GM19395 (cell line): Measurements from ENCODE around the gene CCDC183.
"Not testable (repeated sequence)": the region's sequence is repeated elsewhere in the genome, so short reads cannot be mapped to it uniquely, and the experiment has no call there.

ENCODE experiments used
- ATAC-seq: cut with Tn5 transposase; IDR thresholded peaks from one replicate; pipeline ENCODE4 v1.9.1; 2021; ENCODE audit warnings: mild to moderate bottlenecking, moderate library complexity; ENCODE audit not compliant: unreplicated experiment

The CCDC183 gene

DNA sequence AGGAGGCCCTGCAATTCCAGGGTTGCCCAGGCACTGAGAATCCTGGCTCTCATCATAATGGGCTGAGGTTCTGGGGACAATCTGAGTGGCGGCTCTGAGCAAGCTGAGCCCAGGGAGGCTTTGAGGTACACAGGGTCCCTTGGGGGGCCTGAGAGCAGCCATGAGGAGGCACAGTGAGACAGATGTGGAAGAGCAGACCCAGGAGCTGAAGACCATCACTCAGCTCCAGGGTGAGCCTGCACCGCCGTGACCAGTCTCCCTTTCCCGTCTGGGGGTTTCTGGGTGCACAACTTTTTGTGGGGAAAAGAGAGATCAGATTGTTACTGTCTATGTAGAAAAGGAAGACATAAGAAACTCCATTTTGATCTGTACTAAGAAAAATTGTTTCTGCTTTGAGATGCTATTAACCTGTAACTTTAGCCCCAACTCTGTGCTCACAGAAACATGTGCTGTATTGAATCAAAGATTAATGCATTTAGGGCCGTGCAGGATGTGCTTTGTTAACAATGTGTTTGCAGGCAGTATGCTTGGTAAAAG lies at the start of gene CCDC183:
TSS of gene CCDC183 (plus strand) at position 101 of the 537 bp plus-strand sequence. CDS start at position 161, 60 bp downstream.
- ATAC-seq, result no peak

DNA sequence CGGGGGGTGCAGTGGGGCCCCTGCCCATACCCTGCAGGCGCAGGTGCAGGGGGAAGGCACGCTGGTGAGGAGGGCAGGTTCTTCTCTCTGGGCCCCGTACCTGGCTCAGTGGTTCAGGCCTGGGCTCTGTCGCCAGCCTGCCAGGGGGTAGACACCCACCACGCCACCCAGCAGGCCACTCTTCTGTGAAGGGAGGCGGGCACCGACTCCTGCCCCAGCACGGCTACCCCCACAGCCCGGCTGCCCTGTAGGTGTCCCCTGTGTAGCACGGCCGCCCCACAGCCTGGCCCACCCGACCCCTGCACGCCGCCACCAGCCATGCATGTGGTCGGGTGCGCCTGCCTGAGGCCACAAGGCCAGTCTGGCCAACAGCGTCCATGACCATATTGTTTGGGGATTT lies 49.5 kb upstream of the CCDC183 start:
- no peak for ATAC-seq

DNA sequence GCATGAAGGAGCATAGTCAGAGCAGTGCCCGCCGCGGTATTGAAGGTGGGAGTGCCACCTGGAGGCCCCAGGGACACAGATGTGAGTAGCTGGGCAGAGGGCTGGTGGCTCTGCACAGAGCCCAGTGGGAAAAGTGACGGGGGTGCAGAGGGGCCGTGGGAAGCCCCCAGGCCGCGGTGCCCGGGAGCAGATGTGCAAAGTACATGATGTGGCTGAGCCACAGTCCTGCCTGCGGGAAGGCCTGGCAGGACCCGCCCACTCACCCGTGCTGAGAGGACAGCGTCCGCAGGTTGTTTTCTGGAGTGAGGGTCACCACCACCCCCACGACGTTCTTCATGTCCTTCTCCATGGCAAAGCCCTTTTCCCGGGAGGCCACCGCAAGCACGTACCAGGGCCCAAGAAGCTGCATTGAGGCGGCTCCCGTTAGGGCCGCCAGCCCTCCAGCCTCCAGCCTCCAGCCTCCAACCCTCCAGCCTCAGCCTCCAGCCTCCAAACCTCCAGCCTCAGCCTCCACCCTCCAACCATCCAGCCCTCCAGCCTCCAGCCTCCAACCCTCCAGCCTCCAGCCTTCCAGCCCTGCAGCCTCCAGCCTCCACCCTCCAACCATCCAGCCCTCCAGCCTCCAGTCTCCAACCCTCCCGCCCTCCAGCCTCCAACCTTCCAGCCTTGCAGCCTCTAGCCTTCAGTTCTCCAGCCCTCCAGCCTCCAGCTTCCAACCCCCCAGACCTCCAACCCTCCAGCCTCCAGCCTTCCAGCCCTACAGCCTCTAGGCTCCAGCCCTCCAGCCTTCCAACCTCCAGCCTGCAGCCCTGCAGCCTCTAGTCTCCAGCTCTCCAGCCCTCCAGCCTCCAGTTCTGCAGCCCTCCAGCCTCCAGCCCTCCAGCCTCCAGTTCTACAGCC lies 48.7 kb upstream of the CCDC183 start:
- no peak for ATAC-seq

DNA sequence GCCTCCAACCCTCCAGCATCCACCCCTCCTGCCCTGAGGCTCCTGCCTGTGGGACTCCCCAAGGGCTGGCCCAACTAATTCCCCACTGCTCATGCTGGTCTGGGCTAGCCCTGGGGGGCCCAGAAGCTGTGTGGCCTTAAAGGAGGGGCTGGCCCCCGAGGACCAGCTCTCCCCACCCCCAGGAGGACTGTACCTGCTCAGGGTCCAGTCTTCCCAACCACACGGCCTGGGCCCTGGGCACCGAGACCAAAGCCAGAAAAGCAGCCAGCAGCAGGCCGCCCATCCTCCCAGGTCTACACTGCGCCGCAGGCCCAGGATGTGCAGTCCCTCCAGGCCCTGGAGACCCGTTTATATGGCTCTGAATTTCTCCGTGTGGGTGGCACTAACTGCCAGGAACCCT lies 47.9 kb upstream of the CCDC183 start, which contains the start of gene LCN6:
TSS of gene LCN6 (minus strand) at position 325 of the 400 bp plus-strand sequence. CDS start at position 283, 42 bp downstream.
- no peak for ATAC-seq

DNA sequence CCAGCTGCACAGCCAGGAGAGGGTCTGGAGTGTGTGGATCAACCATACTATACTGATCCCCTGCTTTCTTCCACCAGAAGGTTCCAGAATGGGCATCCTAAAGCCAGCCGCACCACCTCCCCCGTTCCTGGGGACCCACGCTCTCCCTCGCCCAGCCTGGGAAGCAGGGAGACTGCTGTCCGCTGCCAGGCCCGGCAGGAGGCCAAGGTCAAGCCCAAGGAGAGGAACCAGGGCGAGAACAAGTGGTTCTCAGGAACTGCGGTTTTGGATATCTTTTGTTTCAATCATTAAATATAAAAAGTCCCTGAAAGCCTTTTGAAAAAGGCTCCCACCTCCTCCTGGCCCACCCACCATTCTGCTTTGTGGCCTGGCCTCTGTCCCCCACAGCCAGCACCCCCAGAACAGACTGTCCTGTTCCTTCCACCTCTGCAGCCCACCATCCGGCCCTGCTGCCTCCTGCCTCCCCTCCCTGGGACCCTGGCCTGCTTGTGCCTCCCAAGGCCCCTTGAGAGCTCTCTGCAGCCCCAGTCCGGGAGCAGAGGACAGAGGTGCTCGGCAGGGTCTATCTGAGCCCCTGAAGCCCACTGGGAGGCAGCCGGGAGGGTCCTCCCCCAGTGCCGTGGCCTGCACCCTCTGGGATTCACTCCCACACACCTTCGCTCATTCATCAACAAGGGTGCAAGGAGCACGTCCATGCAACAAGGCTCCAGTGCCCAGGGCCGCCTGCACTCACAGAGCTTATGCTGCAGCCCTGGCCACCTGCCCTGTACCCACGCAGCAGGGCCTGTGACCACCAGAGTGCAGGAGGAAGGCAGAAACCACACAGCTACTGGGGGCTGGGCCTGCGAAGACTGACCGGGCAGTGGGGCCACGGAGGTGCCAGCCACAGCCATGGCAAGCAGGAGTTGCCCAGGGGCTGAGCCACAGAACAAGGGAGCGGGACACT lies 47.2 kb upstream of the CCDC183 start:
- no peak for ATAC-seq

DNA sequence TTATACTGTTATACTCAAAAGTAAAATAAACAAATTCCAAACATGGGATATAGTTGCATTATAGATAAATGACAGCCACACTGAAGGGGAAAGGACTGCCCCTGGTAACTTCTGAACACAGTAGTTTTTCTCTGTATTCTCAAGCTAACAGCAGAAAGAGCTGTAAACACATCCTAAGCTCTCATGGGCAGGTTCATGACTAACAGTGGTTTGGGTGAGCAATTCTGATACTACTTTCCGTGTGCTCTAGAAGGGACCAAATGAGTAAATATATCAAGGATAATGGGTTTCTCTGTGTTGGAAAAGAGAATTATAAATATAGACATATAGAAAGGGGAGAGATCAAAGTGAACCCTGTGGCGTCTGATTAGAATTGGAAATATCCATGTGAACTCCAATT lies 45.6 kb upstream of the CCDC183 start:
- no peak for ATAC-seq

DNA sequence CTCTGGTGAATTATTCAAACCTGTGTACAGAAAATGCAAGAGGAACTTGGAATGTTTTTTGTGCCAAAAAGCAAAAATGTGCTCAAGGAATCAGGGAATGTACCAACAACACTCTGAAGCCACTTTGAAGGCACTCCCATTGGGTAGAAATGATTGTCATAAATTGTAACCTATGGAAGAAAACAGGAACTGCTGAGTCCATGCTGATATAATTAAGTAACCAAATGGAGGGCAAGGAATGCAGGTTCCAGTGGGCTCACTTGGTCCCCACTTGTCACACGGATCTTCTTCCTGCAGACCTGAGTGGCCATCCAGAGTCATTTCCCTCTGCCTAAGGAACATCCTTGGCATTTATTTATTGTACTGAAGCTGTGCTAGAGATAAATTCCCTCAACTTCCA lies 44.9 kb upstream of the CCDC183 start:
- no peak for ATAC-seq

DNA sequence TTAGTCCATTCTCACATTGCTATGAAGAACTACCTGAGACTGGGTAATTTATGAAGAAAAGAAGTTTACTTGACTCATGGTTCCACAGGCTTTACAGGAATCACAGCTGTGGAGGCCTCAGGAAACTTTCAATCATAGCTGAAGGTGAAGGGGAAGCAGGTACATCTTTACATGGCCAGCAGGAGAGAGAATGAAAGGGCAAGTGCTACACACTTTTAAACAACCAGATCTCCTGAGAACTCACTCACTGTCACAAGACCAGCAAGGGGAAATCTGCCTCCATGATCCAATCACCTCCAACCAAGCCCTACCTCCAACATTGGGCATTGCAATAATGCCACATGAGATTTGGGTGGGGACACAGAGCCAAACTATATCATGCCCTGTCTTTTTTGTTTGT lies 44.3 kb upstream of the CCDC183 start:
- no peak for ATAC-seq

DNA sequence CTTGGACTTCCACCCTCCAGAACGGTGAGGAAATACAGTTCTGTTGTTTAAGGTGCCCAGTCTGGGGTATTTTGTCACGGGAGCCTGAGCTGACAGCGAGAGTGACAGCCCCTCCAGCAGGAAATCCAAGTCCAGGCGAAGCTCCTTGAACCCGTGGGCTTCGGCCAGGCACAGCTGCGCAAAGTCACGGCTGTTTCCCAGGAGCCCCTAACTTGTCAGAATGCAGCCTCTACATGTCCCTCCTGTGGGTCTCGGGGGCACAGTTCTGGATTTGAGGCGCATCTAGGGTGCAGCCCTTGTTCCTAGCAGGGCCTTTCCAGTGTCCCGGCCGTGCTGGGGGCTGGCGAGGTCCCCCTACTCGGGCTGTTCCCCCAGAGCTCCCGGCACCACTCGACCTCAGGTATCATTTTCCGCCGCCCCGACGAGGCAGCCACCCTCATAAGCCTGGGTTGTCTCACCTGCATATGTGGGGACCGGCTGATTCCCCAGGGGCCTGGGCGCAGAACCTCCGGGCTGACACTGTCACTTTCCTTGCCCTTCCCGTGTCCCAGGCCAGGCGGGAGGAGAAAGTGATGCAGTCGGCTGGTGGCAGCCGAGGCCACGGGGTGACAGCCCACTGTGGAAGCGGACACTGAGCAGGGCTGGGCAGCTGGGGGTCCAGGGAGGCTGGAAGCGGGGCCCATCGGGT lies 42.6 kb upstream of the CCDC183 start:
- no peak for ATAC-seq

DNA sequence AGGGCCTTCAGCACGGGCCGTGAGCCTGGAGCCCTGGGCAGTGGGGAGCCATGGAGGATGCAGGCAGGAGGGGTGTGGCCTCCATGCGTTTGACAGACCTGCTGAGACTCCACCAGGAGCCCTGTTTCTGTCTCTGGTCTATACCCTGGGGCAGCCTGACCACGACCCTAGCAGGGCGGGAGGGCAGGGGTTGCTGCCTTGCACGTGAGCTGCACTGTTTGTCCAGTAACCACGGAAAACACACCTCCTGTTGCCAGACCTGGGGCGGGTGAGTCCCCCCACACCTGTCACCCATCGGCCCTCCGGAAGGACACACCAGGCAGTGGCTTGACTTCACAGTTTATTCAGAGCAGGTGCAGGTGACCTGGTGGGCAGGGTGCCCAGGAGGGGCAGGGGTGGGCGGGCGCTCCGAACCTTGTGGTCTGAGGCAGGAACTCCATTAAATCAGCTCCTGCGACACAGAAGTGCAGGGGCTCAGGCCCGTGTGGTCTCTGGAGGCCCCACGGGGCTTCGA lies 42.0 kb upstream of the CCDC183 start:
- no peak for ATAC-seq

DNA sequence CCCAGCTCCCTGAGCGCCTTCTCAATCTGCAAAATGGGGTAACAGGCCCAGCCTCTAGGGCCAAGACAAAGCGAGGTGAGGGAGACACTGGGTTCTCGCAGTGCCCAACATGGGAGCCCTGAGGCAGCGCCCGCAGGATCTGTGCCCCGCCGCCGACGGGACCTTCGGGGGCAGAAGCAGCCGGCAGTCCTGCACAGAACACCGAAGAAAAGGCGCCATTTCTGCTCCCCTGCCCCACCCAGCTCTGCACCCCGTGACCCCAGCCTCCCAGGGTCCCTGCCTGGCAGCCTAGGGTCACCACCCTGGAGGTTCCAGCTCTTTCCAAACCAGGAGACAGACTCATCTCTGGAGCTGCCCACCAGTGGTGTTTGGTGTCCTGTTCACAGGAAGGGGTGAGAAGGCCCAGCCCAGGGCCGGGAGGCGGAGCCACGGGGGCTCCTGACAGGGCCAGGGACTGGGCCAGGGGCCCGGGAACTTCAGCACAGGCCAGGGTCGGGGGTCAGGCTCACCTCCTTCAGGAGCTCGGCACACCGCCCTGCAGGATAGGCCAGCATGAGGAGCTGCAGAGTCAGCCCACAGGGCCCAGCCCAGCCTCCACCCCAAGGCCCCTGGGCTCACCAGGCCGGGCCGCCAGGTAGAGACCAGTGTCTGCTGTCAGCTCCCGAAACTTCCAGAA lies 41.4 kb upstream of the CCDC183 start:
- ATAC-seq, result no peak

DNA sequence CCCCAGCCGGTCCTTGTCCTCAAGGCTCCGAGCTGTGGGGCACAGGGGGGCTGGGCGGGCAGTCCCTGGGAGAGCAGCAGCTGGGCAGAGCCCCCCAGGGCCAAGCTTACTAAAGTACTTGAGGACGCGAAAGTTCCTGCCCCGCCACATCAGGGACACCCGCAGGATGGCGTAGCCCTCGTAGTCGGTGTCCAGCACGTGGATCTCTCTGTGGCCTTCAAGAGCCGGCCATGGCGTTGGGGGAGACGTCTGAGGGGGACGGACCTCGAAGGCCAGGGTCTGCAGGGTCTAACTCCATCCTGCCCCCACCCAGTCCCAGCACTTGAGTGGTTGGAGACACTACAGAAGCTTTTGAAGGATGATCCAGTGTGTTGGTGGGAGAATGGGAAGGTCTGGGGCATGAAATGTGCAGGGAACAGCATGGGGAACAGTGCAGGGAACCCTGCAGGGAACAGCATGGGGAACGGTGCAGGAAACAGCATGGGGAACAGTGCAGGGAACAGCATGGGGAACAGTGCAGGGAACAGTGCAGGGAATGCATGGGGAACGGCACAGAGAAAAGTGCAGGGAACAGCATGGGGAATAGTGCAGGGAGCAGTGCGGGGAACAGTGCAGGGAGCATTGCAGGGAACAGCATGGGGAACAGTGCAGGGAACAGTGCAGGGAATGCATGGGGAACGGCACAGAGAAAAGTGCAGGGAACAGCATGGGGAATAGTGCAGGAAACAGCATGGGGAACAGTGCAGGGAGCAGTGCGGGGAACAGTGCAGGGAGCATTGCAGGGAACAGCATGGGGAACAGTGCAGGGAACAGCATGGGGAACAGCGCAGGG lies 40.6 kb upstream of the CCDC183 start:
- ATAC-seq, result not testable (repeated sequence)

DNA sequence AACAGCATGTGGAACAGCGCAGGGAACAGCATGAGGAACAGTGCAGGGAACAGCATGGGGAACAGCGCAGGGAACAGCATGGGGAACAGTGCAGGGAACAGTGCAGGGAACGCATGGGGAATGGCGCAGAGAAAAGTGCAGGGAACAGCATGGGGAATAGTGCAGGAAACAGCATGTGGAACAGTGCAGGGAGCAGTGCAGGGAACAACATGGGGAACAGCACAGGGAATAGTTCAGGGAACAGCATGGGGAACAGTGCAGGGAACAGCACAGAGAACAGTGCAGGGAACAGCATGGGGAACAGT lies 40.1 kb upstream of the CCDC183 start:
- ATAC-seq, result no peak

DNA sequence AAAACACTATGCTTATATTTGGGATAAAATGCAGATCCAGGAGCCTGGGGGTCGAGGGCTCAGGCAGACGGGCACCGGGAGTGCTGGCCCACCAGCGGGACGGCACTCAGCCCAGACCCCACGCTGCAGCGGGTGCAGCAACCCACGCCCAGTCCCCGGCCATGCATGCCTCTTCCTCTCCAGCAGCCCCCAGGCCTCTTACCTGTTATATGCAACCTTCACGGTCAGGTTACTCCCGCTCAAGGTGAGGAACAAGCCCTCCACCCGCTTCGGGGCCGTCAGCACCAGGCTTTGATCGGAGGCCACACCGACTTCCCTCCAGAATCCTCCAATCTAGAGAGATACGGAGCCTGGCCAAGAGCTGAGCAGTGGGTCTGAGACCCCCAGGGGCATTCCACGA lies 39.3 kb upstream of the CCDC183 start:
- no peak for ATAC-seq

DNA sequence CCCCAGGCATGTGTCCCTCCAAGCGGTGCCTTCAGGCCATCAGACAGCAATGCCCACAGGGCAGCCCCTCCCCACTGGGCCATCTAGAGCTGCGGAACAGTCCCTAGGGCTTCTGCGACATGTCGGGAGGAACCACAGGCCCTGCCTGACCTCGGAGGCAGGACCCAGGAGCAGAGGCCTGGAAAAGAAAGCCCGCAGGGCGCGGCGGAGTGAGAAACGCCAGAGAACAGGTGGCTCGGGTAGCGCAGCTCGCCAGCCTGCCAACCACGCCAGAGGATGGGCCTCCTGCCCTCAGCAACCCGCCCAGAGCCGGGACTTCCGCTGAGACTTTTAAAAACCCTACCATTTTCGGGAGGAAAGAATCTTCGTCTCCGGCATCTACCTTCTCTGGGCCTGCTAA lies 38.8 kb upstream of the CCDC183 start:
- ATAC-seq, result no peak

DNA sequence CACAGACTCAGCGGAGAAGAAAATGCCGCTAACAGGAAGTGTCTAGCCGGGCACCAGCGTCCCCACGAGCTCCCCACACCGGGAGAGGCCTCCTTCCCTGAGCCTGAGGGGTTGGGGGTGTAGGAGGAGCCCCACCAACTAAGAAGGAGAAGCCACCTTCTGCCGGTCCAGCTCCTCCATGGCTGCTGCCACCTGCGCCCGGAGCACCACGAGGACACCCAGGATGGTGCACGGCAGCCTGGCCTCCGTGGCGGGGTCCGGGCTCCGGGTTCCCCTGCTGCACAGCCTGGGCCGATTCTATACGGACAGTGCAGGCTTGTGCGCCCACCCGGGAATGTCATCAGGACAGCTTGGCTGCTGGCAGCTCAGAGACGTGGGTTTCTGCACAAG lies 38.4 kb upstream of the CCDC183 start:
- no peak for ATAC-seq

DNA sequence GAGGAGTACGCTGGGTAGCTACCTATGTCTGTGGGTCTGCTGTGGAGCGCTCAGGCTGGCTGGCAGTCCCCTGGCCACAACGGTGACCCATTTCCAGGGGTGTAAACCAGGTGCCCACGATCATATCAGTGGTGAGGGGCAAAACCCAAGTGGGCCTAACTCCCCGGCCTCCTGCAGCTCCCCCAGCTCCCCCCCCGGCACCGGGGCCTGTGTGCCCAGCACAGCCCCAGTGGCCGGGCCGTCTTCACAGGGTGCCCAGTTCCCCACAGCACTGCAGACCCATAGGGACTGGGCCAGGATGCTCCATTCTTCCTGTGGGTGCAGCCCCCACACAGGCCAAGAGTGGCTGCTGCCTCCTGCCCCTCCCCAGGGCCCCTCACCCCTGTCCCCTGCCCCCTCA lies 37.1 kb upstream of the CCDC183 start:
- no peak for ATAC-seq

DNA sequence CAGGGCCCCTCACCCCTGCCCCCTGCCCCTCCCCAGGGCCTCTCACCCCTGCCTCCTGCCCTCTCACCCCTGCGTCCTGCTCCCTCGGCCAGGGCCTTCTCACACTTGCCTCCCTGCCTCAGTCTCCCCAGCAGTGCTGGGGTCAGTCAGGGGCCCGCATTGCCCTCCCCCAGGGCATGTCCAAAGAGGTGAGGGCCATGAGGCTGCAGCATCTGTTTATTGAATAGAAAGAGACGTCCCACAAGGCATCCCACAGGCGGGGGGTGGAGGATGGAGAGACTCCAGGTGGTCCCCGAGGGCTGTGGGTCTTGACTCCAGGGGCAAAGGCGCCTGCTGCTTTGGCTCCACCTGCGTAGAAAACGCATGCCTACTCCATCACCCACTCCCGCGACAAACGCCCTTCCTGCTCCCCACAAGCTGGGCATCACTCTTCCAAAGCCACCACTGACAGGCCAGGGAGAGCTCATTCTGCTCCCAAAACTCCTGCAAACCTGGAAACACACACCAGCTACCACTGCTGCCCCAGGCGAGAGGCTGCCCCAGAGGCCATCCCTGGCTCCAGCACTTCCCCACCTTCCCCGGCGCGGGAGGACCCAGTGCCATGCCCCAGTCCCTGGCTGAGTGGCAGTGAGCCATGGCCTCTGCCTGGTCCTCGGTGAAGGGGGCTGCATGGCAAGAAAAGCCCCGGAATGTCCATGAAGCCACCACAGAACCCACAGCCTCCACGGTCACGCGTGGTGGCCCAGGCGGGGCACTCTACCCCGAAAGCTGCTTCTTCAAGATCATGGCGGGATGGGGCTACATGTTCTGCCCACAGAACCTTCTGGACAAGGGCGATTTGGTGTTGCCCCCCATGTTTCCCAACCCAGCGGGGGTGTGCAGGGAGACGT lies 36.5 kb upstream of the CCDC183 start:
- ATAC-seq, result no peak
